Iris pigment epithelial cell (primary cell): ENCODE measurements around the gene ABCG1.
A peak's percentile ranks its signal among the peaks of the same experiment; 100 is the strongest.

Source experiments
- DNase-seq: peaks from one replicate; pipeline ENCODE4 v3.0.0-alpha.2; 2011; ENCODE audit warnings: low read depth

Gene ABCG1

DNA sequence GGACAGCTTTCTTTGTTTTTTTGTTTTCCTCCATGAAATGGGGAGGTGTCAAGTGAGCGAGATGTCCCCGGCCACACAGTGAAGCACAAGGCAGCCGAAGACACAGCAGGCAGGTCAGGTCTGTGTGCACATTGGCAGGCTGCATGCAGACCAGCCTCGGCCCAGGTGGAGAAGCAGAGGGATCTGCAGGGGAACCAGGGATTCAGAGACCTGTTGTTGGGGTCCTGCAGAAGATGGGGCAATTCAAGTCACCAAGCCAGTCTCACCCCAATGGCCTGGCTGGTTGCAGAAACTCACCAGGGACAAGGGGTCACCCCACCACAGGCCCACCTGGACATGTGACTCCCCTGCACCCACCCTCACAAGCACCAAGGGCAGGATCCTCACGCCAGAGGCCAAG, 4.0 kb upstream of the ABCG1 start:
- DNase-seq: no peak

DNA sequence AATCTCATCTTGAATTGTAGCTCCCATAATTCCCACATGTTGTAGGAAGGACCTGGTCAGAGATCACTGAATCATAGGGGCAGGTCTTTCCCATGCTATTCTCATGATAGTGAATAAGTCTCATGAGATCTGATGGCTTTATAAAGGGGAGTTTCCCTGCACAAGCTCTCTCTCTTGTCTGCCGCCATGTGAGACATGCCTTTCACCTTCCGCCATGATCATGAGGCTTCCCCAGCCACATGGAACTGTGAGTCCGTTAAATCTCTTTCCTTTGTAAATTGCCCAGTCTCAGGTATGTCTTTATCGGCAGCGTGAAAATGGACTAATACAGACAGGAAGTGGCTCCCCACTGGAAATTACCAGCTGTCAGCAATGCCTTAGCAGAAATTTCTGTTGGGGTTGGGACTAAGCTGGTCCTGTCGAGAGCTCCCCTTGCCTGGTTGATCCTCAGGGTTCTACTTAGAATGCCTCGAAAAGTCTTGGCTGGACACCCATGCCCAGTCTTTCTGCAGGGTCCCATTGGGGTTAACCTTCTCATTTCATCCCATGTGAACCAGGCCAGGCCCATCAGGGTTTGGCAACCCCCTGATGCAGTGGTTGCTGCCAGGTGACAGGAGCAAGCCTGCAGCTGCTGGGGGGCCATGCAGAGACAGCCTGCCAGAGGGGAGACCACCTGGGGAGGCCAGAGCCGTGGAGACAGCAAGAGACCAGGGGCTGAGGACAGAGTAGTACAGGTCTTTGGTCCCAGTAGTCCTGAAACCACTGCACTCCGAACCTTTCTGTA, 2.8 kb upstream of the ABCG1 start:
- no peak for DNase-seq

DNA sequence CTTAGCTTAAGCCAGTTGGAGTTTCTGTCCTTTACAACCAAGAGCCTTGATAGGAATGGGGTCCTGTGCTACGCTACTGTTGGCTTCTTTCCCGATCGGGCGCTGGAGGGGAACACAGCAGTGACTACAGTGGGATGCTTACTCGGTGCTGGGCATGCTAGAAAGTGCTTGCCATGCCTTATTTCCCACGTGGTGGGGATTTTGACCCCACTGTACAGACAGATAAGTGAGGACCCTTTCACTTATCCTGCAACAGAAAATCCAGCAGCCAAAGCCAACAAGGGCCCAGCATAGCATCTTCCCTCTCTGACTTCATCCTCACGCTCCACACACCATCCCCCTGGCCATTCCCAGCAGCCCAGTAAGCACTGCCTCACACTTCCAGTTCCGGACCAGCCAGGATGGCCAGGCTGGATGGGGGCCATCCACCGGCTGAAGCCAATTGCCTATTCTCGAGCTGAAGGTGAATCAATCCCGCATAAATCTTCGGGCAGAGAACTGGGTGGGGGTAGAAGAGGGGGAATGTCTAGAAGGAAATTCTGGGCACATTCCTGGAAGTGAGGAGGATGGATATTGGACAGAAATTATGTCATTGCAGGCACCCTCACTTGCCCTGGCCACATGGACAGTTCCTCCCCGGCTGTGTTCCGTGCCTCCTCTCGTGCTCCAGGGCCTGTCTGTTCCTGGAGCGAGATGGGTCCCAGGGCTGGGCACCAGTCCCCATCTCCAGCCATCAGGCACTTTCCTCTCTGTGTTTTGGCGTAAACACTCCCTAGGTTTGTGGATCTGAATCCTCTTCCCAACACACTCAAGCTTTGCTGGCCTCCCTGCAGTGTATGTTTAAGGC, 2.0 kb upstream of the ABCG1 start:
- no peak for DNase-seq

DNA sequence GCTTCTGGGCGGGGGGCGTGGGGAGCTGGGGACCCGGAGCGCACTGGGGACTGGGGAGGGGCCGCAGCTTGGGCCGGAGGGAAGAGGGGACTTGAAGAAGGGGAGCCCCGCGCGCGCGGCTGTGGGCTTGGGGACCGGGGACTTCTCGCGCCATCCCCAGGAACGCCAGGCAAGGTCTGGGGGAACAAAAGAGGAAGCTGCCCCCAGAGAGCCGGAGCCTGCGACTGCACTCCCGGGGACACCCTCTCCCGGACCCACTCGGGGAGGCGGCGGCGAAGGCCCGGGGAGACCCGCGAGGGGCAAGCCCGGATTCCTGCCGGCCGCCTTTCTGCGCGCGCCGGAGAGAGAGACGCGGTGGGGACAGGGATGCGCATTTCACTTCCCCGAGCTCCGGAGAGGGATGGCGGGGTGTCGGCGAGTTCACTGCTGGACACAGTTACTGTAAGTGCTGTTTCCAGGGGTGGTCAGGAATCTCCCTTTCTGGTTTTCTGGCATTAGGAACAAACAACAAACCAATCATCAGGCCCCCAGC, 732 bp downstream of the ABCG1 start:
- no peak for DNase-seq

DNA sequence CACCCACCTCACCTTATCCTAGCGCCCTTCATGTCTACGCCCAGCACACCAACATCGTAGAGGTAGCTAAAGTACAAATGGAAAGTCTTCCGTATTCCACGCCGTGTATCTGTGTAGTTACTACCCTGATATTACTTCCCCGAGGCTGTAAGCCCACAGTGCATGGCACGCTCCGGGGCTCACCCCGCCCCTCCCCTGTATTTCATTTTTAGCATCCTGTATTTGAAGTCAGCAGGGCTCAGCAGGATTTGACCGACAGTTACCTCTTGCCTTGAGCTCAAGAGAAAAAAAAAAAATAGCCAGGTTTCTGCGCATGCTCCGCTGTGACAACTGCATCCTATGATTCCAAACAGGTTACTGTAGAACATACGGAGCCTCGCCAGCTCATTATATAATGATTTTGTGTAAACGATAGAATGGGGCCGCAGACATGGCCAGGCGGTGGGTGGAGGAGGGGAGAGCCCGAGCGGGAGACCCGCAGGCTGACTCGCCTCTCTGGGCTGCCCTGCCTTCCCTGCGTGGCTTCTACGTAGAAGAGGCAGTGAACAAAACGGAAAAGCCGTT, 1.3 kb downstream of the ABCG1 start:
- peak; percentile 63 for DNase-seq

DNA sequence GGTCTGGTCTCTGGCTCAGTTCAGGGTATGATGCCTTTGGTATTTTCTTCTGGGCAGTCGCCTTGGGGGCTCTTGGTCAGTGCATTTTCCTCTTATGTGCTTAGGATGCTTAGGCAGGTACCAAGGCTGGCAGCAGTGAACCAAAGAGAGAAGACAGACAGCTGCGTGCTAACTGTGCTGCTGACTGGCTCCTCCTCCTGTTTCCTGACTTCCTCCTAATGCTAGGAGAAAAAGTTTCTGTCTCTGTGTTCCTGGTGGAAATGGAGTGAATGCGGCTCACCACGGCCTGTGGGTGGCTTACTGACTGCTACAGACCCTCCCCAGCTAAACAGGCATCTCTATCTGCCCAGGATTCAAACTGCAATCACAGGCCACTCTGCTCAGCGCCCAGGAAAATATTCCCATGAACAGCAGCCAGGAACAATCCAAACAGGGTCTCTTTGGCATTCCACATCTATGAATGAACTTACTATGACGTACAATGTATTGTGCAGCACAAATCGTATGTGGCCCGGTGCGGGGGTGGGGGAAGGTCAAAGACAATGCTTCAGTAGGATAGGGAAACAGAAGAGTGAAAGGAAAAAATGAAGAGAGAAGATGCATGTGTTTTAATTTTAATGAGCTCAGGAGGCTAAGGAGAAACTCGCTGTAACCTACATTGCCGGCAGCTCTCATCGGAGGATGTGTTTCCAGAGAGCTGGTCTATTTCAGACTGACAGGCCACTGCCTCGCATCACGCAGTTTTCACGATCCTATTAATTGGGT, 2.8 kb downstream of the ABCG1 start:
- peak; percentile 10 for DNase-seq

DNA sequence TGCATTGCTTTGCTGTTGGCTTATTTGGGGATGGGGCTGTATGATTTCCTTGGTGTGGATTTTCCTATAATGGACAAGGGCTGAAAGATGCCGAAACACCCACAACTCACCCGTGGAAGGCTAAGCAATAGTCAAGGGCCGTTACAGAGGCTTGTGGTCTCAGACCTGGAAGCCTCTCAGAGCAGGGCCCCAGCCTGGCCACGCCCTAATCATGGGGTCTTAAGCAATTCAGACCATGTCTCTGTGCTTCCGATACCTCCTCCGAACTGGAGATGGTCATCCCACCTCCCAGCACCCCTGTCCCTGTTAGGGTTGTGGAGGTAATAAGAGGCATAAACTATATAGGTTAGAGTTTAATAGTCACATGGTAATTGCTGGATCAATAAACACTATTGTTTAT, 3.4 kb downstream of the ABCG1 start:
- DNase-seq: no peak

DNA sequence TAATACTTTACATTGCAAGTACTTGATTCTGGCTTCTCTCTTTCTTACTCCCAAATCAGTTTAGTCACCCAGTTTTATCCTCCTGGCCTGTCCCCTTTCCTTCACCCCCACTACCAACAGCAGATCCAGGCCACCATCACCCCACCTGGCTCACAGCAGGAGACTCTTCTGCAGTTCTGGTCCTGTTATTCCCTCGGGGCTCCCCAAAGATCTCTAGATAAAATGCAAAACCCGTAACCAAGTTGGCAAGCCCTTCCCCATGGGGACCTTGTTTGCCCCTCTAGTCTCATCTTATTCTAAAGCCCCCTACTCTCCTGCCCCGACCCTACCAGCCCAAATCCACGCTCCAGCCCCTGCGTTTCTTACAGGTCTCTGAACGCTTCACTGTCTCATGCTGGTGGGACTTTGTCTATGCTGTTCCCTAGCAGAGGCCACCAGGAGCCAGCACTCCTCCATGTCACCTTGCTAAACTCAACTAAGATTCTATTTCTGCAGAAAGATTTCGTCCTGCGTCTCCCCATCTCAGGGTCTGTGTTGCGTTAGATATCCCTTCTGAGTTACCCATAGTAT, 4.0 kb downstream of the ABCG1 start:
- DNase-seq: no peak

DNA sequence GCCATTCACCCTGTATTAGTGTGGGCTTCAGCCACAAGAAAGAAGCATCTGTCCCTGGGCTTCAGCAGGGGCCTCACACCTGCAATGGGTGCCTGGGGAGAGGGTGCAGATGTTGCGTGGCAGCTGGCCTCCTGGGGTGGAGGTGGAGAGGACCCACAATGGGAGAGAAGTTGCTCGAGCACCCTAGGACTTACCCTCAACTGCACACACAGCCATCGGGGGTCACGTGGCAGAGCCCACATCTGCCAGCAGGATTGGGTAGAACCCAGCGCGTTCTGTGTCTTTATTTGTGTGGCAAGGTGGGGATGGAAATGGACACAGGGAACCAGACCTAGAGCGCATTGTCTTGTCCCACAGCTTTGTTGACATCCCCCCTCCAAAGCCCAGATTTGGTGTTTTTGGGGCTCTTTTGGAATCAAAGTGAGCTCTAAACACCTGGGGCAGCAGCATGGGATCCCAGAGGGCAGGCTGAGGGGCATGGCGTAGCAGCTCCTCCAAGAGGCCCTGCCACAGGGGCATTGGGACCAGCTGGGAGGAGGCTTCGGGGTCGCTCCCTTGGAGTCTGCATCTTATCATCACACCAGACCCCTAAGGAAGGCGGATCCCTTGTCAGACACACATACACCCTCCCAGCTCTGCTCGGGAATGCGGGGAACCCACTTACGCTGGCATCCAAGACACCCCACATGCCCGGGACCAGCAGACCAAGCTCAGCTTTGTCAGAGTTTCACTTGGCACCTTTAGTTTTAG, 5.1 kb downstream of the ABCG1 start:
- DNase-seq: no peak

DNA sequence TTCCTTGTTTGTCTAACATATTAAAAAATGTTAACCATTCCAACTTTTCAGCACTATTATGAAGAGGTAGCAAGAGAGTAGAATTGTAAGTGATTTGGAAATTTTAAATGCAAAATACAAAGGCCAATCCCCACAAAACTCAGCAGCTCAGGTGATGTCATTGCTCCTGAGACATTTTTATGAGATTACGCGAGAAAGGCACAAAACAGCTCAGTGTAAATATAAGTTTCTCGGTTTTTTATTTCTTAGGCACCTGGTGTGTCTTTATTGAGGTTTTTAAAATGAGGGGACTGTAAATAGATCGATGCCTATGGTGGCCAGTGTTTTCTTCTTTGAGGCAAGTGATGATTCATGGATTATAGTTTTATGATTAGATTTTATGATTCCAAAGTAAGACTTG, 6.1 kb downstream of the ABCG1 start:
- DNase-seq: no peak

DNA sequence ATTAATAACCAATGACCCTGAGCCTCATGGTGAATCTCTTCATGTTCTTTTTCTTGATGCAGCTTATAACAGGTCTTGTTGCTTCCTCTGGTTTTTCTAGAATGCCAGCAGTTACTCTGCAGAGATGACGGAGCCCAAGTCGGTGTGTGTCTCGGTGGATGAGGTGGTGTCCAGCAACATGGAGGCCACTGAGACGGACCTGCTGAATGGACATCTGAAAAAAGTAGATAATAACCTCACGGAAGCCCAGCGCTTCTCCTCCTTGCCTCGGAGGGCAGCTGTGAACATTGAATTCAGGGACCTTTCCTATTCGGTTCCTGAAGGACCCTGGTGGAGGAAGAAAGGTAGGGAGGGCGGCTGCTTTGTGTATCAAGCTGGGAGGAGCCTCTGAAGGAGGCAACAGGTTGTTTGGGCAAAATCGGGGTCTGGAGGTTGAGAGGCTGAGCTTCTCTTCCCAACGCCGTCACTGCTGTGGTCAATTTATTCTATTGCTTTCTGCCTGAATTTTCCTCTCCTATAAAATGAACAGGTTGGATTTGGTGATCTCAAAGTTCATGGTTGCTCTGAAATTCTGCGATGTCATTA, 6.7 kb downstream of the ABCG1 start:
- no peak for DNase-seq

DNA sequence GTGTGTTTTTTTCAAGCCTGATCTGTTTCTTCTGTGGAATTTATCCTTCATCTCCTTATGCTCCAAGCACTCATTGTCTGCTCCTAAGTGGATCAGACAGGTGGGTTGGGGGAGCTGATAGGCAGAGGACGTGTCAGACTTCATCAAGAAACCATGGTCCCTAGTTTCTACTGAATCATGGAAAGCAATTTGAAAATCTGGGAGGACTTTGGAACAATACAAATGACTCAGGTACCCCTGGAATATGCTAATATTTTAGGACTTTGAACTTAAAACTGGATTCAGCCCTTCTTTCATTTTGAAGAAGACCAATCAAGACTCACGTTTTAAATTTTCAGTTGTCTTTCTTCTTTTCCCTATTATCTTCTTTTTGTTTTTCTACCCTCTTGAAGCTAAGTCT, 7.7 kb downstream of the ABCG1 start:
- no peak for DNase-seq

DNA sequence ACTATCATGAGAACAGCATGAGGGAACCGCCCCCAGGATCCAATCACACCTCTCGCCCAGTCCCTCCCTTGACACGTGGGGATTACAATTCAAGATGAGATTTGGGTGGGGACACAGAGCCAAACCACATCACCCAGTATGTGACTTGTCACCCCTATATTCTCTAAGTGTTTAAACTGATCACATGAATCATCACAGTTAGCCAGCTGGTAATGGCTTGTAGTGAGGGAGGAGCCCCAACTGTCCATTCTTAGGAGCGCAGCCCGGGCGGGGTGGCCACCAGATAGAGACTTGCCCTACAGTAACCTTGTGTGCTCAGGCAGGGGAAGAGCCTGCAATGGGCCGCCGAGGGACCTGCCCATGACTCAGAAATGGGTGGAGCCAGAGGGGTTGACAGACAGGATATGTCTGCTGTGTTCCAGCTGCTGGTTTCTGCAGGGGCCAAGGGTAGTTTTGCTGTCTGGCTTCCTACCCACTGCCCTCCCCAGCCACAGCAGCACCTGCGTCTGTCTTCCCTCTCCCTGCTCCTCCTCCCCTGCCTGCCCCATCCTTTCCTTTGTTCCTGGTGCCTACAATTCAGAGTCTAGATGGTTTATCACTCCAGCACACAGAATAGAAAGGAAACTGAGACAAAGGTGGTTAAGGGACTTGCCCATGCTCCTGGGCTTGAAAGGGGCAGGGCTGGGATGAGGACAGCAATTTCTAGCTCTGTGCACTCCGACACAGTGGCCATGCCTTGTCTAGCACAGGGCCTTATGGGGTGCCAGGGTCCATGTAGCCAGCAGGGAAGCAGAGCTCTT, 9.2 kb downstream of the ABCG1 start:
- DNase-seq: peak; percentile 82

DNA sequence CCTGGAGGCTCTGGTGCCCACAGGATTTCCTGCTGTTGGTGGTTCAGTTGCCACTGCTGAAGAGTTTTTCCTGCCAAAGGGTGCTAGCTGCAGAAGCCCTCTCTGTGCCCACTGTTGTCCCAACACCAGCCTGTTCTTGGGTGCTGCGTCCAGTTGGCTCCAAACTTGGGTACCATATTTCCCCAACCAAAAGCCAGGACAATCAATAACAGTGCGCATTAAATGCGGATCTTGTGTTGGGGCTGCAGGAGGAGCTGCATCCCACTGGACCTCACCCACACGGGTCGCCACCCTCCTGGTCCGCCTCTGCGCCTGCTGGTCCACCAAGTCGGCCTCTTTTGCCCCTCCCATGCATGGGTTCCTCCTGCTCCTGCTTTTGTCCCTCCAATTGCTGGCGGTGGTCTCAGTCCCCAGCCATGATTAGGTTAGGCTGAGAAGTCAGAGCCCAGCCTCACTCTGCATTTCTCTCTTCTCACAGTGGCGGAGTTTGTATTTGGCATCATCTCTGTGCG, 9.8 kb downstream of the ABCG1 start:
- no peak for DNase-seq

DNA sequence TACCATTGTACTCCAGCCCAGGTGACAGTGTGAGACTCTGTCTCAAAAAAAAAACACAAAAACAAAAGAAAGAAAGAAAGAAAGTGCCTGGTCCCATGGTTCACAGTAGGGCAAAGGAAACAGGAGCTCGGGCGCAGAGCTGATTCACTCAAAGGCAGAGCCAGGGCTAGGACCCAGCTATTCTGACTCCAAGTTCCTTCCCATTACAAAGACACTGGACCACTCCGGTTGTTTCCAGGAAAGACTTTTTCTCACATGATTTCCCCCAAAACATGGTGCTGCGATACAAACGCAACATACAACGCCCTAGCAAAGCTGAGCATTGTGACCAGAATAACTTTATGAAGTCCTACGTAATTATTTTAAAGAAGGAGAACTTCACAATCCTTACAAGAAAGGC, 10.7 kb downstream of the ABCG1 start:
- DNase-seq: no peak

DNA sequence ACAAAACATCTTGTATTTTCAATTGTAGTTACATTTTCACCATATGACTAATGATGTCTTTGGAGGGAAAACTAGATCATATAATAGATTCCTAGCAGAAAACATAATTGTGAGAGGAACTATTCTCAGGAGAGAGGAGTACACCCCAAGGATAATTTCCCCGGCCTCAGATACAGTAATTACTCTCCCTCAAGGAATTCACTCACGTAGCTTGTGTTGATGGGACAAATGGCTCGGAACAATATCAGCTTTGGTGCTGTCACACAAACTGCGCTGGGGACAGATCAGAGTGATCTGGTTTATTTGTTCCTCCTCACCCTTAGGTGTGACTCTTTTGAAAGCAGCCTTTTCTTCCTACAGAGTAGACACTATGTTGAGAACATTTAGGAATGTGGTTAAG, 11.2 kb downstream of the ABCG1 start:
- DNase-seq: no peak

DNA sequence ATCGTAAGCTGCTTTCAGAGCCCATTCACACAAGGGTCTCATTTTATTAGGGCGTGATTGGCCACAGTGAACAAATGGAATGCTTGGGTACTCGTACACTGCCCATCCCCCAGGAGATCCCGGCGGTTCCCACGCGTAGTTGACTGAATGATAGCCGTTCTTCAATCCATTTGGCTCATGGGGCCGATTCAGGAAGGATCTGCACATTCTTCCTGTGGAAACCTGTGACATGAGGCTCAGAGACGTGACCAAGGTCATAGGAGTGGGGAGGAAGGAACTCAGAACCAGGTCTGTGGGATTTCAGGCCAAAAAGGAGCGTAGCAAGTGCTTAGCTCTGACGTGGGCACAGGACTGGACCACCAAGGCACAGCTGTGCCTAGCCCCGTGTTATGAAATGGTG, 11.7 kb downstream of the ABCG1 start:
- DNase-seq: no peak

DNA sequence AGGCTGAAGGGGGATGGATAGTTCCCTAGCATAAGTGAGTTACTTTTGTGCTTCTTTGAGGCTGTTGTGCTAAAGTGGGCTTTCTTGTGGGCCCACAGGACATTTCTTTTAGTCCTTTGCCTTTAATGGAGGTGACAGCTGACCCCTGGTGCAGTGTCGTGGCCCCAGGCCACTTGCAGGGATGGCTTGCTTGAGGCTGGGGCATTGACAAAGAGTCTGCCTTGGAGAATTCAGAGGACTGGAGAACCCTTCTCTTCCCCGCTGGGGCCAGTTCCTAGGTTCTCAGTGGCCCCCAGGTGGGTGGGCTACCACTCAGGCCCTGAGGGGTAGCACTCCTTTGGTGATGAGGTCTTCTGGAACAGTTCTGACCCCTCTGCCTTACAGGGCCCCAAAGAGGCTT, 12.8 kb downstream of the ABCG1 start:
- no peak for DNase-seq

DNA sequence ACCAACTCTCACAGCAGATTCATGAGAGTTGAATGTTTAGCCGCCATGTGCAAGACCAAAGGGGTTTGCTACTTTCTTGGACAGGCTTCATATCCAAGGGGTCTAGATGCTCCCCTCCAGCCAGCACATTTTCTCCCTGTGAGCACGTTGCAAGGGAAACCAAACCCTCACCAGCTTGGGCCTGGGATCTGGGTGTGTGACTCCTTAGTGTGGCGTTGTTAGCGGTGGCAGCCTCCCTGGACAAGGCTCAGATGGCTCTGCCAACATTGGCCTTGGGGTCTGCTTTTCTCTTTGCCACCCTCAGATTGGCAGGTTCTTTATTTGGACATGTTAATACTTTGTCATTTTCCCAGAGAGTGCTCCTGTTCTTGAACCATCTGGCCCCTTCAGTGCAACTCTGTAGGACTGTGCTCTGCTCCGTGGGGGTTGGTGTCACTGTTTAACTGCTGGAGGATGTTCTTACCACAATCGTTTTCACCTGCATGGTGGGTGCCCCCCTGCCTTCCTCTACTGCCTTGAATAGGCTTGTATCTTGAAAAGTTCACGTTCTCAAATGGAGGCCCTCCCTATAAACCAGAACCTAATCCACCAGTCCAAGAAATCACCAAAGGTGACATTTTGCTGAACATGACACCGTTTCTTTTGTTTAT, 13.4 kb downstream of the ABCG1 start:
- DNase-seq: no peak
